Epidermal melanocyte (primary cell): Measurements from ENCODE around the gene PRSS53.

Source experiments
- DNase-seq: peaks from one replicate; pipeline ENCODE4 v3.0.0; 2011; ENCODE audit warnings: low spot score; ENCODE audit not compliant: insufficient read length

Gene PRSS53

DNA sequence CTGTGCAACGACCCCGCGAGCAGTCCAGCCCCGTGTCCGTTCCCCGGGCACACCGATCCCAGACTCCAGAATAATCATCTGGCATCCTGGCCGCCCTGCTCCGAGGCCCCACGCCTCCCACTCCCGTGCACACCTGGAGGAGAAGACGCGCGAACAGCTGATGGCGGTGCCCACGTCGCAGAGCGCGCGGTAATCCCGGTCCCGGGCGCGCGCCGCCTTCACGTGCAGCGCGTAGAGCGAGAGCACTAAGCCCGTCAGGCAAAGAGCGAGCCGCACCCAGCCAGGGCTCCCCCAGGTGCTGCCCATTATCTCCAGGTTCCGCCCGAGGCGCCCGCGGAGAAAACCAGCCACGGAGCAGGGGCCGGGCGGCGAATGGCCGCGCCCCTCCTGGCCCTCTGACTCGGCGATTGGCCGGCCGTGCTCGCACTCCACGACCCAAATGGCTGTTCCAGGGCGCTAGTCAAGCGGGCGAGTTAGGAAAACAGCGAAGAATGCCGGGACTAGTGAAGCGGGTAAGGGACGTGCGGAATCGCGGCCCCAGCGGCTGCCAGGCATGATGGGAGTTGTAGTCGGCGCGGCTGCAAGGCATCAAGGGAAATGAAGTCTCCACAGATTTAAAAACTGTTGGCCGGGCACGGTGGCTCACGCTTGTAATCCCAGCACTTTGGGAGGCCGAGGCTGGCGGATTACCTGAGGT is 5.8 kb upstream of the PRSS53 start, which contains the start of gene VKORC1:
Gene VKORC1 (minus strand): TSS at position 374 of the 697 bp plus-strand sequence. CDS start 68 bp downstream, at position 306.
- DNase-seq = peak; percentile 95

DNA sequence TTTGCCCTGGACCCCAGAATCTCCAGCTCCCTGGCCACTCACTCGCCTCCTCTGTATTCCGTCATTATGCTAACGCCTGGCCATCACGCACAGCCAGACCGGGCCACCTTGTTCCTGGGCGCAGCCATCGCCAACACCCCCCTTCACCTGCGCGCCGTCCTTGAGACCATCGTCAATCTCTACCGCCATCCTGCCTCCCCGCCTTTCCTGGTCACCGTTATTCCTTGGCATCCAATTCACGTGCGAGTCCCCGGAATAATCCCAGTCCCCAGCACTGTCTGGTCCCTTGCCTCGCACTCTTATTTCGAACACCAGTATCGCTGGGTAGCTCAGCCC is 5.3 kb upstream of the PRSS53 start:
- DNase-seq = peak; percentile 11

DNA sequence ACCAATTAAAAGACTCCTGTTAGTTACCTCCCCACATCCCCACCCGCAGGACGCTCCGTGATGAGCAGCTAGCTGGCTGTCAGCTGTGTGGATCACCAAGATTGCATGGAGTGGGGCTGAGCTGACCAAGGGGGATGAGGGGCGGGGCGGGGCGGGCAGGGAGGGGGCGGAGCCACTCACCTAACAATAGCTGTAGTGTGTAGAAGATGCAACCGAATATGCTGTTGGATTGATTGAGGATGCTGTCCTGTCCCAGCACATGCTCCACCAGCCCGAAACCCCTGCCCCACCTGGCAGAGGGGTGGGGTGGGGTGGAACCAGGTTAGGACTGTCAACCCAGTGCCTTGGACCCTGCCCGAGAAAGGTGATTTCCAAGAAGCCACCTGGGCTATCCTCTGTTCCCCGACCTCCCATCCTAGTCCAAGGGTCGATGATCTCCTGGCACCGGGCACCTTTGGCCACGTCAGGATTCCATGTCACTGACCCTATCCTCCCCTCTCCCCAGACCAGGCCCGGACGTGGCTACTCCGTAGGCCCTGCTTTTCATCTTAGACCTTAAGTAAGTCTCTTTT is 4.5 kb upstream of the PRSS53 start:
- peak; percentile 70 for DNase-seq

DNA sequence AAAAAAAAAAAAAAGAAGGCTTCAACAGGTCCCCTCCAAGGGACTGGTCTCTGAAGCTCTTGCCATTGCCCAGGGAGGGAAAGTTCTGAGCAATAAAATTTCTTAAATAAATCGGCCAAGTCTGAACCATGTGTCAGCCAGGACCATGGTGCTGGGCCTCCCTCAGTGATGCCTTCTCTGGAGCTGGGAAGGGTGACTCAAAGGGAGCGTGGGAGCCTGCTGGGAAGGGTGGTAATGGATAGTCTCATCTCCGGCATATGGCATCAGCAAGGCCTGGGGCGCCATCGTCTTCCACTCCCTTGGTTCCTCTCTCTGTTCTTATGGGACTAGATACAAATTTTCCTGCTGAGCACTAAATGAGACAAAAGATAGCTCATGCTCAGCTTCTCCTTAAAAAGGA is 3.6 kb upstream of the PRSS53 start:
- DNase-seq = peak; percentile 12

DNA sequence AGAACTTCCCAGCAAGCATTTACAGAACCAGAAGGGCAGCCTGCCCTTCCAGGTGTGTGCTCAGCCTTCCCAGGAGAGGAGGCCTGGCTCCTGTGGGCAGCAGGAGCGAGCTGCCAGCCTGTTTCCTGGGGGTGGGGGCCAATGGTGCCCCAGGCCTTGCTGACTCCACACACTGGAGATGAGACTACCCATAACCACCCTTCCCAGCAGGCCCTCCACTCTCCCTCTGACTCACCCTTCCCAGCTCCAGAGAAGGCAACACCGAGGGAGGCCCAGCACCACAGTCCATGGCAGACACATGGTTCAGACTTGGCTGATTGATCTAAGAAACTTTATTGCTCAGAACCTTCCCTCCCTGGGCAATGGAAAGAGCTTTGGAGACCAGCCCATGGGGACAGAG is 1.8 kb upstream of the PRSS53 start:
- DNase-seq = no peak

DNA sequence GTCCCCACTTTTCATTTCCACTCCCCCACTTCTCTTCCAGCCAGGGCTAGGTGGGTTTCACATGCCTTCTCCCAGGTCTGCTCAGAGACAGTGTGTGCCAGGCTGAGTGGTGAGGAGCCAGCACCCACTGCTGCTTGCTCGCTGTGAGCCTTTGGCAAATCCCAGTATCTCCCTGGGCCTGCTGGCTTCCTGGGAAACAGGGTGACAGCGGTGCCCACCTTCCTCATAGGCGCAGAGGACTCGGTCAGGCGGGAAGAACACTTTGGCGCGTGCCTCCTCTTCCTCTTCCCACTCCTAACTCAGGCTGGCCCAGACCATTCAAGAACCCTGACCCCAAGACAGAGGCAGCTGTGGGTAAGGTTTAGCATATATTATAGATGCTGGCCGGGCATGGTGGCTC is 456 bp upstream of the PRSS53 start:
- no peak for DNase-seq

DNA sequence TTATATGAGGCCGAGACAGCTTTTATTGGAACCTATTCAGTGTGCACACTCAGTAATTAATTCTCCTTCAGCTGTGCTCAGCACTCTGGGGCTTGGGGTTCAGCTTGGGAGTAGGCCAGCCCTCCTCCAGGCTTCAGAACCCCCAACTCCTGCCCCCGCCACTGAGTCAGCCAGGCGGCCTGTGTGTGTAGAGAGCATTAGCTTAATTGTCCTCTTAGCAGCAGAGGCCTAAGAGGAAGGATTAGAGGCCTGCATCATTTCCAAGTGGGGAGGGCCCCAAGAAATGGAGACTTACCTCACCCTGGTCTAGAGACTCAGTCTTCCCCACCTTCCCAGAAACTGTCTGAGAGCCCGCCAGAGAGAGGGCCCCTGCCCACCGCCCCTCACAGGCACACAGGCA is 772 bp downstream of the PRSS53 start:
- no peak for DNase-seq

DNA sequence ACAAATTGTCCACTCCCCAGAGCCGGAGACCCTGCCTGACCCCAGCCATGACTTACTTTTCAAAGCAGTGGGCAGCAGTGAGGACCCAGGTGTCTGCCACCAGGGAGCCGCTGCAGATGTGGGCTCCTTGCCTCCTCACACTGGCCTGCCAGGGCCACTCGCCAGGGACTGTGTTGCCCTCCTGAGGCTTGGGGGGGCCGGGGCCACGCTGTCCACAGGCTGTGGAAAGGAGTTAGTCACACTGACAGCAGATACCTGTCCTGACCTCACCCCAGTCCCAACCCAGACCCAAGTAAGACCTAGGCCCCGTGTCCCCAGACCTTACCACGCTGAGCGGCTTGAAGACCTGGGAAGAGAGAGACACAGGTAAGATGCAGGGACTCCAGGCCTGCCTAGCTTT is 1.3 kb downstream of the PRSS53 start:
- DNase-seq = no peak

DNA sequence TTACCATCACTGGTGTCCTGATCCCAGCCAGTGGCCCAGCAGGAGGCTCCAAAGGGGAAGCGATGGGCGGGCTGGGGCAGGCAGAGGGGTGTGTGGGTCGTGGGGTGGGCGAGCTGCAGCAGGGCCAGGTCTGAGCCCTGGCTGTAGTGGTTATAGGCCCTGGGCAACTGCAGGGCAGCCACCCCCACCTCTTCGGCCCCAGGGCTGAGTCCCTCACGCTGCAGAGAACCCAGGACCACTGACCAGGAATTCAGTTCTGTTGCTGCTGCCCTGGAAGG is 2.2 kb downstream of the PRSS53 start:
- DNase-seq = peak; percentile 4

DNA sequence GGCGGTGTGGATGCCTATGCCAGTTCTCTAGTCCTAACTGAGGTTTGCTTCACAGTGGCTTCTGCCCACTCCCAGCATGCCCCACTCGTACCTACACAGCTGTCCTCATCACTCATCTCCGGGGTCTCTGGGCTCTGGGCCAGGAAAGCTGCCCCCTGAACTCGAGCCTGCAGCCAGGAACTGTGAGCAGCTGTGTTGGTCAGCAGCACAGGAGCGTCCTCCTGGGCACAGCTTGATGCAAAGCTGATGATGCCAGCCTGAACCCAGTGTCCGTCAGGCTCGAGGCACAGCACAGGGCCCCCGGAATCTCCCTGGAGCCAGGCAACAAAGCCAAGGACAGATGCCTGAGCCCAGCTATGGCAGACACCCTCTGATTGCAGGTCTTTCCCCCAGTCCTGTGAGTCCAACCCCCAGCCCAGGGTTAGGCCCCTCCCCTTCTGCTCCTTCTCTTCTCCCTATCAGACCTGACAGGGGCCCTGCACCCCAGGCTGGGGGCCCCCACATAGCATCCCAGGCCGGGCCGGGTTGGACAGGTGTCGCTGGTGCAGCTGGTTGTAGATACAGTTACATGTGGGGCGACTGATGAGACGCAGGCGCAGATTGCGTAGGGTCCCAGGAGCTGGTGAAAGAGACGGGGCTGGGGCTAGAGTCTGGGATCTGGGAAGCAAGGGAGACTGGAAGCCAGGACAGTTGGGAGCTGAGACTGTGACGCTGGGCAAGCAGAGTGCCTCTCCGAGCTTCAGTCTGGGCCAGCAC is 2.7 kb downstream of the PRSS53 start:
- peak; percentile 11 for DNase-seq

DNA sequence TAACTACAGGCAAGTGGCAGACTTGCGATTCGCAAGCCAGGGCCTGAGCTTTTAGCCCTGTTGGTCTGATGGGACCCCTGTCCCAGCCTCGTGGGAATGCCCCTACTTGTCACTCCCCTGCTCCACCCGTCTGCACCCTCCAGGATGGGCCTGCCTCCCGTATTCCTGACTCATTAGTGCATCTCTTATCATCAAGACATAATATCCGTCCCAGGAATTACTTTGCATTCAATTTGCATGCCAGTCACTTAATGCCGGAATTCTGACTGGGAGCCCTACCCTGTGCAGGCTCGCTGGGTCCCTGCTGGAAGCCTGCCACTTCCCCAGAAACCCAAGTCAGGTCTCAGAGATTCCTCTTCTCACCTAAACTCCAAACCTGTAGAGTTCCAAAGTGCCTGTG is 3.3 kb downstream of the PRSS53 start:
- peak; percentile 13 for DNase-seq

DNA sequence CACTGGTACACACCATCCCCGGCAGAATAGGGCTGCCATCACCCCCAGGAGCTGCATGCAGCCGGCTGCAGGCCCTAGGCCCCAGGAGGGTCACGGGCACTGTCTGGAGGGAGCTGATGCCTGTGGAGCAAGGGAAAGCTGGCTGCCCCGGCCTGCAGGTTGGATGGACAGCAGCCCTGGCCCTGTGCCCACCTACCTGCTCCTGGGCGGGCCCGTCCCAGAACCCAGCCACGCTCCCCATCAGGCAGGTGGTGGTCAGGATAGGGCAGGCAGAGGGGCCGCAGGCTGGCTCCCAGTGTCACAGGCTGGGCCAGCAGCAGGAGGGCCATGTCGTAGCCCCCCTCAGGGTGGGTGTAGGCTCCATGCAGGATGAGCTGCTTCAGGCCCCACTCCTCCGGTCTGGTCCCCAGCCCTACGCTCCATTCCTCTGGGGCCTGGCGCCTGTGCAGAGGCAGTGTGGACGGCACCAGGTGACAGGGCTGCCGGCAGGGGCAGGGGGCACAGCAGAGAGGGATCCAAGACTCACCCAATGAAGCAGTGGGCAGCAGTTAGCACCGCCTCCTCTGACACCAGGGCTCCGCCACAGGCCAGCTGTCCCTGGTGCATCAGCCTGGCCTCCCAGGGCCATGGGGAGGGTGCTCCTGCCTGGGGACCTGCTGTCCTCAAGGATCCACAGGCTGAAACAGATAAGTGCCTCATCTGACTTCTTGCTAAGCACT is 4.0 kb downstream of the PRSS53 start:
- peak; percentile 15 for DNase-seq

DNA sequence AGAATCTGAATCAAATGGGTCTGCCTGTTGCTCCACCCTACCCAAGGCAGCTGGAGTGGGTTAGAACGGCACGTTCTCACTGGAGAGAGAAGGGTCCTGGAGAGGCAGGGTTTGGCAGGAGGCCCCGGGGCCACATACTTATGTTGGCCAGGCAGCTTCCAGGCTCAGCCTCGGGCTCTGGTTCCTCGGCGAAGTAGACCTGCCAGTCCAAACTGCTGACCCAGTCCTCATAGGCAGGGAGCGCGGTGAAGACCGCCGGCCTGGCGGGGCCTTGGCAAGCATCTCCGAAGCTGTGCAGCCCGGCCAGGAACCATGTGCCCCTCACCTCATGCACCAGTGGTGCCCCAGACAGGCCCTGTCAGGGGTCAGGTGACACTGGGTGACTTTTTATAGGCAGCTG is 4.8 kb downstream of the PRSS53 start:
- no peak for DNase-seq

DNA sequence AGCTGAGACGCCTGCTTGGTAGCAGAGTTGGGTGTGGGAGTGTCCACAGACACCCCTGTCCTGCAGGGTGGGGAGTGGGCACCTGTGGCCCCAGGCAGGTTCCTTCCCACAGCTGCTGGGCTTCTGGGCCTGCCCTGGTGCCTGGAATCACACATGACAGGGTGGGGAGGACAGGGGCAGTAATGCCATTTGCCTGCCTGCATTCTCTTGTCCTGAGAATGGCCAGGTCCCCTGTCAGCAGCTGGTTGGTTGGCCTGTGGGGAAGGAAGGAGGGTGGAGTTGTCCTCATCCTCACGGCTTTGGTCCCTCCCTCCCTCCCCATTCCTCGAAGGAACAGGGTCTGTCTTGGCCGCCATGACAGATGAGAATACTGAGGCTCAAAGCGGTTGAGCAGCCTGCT is 5.2 kb downstream of the PRSS53 start:
- peak; percentile 15 for DNase-seq

DNA sequence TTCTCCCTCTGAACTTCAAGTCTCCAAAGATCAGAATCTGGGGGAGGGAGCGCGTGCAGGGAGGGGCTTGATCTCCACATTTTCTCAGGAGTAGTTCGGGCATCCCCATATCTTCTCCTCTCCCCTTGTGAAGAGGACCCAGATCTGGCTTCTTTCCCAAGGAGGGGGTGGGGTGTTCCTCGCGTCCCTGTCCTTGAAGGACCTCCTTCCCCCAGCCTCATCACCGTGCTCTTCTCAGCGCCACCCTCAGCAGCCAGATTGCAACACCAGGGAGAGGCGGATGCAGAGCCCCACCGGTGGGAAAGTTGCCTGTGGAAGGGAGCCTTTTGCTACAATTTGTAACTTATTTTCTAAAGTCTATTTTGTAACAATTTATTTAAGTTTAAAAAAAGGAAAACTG is 5.7 kb downstream of the PRSS53 start:
- peak; percentile 4 for DNase-seq

DNA sequence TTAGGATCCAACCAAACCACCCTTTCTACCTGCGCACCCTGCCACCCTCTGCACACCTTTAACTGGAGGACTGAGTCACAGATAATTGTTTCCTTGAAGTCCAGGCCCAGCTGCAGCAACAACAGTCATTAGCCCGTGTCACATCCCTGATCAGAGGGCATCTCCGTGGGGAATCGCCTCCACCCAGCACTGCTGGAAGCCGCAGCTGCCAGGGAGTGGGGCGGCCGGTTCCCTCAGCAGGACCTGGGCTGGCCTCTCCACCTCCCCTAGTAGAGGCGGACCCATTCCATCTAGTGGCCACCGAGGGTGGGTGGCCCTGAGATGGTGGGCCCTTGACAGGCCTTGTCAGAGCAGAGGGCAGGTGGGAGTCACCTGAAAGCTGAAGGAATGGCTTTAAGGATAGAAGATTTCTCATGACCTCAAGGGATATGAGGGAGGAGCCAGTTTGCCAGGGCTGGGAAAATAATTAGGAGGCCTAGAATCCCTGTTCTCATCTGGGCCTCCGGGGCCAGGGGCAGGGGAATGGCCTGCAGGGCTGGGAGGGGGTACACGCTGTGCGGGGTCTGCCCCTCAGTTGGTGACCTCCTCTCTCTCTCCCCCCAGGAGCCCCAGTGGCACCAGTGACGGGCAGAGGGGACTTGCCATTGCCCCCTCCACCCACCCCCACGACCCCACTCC is 6.2 kb downstream of the PRSS53 start:
- peak; percentile 14 for DNase-seq

DNA sequence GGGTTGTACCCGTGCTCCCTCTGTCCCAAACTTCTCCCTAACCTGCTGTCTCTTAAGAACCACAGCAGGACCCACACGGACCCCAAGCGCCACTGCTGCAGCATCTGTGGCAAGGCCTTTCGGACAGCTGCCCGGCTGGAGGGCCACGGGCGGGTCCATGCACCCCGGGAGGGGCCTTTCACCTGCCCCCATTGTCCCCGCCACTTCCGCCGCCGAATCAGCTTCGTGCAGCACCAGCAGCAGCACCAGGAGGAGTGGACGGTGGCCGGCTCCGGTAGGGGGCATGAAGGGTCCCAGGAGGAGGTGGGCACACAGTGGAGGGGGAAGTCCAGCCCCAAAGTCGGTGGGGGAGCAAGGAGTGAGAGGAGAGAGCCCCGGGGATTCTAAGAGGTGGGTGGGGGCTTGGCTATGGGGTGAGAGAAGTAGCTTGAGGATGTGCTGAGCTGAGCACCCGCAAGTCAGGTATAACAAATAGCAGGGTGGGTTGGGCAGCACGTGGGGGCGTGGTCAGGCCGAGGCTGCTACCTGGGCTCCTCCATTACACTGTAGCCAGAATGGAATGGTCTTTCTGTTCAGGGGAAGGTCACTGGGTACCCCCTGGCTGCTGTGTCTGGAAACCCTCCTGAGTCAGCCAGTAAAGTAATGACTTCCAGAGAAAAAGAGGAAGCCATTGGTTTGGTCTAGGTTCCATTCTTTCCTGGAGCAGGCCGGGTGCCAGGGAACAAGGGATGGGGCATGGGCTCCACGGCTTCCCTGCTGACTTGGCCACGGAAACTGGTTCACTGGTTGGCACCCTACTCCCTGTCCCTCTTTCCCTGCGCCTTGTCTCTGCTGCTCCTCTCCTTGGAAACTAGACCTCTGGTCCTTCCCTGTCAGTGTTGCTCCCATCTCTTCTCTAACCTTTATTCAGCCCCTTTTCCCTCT is 7.1 kb downstream of the PRSS53 start:
- peak; percentile 15 for DNase-seq

DNA sequence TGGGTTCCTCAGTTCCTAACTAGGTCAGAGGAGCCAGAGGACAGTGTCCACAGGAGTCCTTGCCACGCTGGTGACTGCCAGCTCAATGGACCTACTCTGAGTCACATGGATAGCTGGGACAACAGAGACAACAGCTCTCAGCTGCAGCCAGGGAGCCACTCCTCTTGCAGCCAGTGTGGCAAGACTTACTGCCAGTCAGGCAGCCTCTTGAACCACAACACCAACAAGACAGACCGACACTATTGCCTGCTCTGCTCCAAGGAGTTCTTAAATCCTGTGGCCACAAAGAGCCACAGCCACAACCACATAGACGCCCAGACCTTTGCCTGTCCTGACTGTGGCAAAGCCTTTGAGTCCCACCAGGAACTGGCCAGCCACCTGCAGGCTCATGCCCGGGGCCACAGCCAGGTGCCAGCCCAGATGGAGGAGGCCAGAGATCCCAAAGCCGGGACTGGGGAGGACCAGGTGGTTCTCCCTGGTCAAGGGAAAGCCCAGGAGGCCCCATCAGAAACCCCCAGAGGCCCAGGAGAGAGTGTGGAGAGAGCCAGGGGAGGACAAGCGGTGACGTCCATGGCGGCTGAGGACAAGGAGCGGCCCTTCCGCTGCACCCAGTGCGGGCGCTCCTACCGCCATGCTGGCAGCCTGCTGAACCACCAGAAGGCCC is 7.9 kb downstream of the PRSS53 start:
- no peak for DNase-seq

DNA sequence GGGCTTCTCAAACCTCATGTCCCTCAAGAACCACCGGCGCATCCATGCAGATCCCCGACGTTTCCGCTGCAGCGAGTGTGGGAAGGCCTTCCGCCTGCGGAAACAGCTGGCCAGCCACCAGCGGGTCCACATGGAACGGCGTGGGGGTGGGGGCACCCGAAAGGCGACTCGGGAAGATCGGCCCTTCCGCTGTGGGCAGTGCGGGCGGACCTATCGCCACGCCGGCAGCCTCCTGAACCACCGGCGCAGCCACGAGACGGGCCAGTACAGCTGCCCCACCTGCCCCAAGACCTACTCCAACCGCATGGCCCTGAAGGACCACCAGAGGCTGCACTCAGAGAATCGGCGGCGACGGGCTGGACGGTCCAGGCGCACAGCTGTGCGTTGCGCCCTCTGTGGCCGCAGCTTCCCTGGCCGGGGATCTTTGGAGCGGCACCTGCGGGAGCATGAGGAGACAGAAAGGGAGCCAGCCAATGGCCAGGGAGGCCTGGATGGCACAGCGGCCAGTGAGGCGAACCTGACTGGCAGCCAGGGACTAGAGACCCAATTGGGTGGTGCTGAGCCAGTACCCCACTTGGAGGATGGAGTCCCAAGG is 8.6 kb downstream of the PRSS53 start:
- DNase-seq = no peak
